Skeletal muscle cell (primary cell): Measurements from ENCODE around the gene CACNB4.
A peak's percentile ranks its signal among the peaks of the same experiment; 100 is the strongest.

Experiments
- DNase-seq: peaks from one replicate; pipeline ENCODE4 v3.0.0-alpha.2; 2010; ENCODE audit warnings: low read depth
- H3K4me3 ChIP-seq: 2 replicates; pipeline ENCODE4 v1.5.1; 2011; ENCODE audit warnings: low read depth, mild to moderate bottlenecking, control low read depth, low read length, moderate library complexity

The CACNB4 gene

DNA sequence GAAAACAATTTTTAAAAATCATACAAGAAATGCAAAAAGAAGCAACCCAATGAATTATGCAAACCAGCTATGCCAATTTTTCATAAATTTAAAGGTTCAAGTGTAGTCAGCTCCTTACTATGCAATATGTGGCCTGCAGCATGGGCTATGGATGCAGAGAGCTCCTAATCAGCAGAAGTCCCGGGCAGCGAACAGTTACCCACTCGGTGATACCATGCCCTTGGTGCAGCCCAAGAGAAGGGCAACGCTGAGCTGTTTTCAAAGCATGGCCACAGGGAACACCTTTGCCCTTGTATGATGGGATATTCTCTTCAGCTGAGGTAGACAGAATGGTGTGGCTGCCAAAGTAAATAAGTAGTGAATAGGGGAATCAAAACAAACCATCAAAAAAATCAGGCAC lies 253.4 kb downstream of the CACNB4 start:
- no peak for DNase-seq
- H3K4me3 ChIP-seq, result no peak overlapping the region

DNA sequence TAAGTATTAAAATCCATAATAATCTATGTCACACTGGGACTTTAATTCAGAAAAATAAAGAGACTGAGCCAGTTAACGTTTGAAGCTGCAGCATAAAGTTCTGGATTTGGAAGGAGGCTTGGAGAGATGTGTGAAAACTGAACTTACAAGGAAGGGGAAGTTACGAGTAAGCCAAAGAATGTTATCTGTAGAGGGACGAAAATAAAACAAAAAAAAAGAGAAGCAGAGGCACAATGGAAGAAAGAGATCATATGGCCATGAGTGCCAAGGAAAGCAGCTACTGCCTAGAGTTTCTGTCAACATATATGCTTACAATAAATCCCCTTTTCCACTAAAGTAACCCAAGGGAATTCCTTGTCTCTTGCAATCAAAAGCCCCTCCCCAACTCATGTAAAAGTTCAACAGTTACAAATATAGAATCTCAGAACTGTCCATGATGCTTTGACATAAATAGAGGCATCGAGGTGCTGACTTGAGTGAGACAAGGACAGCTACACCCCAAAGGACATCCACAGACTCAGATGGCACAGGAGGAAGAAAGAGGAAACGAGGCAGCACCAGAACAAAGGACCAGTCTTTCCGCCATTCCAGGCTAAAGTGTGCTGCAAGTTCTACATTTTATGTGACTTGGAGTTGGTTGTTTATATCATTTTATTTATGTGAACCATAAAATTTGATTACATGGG lies 254.5 kb downstream of the CACNB4 start:
- no peak overlapping the region for H3K4me3 ChIP-seq
- no peak for DNase-seq

DNA sequence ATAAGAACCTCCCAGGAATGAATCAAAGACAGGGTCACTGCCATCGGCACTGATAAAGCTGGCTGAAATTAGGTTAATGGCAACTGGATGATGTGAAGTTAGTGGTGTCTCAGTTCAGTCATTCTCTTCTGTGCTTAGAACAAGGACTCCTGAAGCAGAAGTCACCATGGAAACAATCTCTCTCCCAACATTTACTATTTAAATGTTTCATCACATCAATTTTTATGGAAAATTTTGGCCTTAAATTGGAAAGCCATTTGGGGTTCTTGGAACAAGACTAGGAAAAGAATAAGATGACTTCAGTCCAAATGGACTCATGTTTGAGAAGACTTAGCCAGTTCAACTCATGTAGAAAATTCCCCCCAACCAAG lies 255.2 kb downstream of the CACNB4 start:
- H3K4me3 ChIP-seq, result no peak overlapping the region
- DNase-seq, result no peak

DNA sequence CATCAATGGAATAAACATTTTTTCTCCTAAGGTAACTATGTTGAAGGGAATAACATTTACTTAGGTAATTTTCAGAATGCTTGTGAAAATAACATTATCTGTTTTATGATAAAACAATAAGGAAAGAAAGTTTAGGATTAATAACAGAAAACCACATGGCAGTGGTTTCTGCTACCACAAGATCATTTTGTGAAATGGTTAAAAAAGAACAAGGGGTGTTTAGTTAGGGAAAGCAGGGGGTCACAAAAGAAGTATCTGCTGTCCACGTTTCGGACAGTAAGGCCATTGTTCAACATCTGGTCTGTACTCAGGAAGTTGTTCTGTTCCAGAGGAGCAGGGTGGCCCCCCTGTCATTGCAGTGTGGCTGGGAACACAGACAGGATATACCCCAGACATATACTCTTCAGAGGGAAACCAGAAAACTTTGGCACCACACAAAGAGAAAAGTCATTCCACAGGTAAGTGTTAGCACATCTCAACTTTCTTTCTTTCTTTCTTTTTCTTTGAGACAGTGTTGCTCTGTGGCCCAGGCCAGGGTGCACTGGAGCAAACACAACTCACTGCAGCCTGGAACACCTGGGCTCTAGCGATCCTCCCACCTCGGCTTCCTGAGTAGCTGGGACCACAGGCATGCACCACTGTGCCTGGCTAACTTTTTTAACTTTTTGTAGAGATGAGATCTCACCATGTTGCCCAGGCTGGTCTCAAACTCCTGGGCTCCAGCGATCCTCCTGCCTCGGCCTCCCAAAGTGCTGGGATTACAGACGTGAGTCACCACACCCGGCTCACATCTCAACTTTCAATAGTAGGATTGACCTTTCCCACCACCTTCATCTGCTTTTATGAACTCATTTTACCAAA lies 255.8 kb downstream of the CACNB4 start:
- DNase-seq, result no peak
- no peak overlapping the region for H3K4me3 ChIP-seq

DNA sequence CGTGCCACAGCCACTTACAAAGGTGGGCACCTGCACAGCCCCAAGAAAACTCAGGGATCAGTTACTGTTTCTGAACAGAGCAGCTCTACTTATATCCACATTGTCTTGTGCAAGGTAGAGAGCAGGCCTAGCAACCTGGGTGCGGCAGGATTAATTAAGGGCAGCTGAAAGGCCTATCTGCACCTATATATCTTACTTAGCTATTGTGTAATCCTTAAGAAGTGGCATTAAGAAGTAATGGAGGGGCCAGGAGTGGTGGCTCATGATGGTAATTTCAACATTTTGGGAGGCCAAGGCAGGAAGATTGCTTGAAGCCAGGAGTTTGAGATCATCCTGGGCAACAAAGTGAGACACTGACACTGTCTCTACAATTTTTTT lies 257.8 kb downstream of the CACNB4 start:
- no peak for DNase-seq
- H3K4me3 ChIP-seq, result no peak overlapping the region

DNA sequence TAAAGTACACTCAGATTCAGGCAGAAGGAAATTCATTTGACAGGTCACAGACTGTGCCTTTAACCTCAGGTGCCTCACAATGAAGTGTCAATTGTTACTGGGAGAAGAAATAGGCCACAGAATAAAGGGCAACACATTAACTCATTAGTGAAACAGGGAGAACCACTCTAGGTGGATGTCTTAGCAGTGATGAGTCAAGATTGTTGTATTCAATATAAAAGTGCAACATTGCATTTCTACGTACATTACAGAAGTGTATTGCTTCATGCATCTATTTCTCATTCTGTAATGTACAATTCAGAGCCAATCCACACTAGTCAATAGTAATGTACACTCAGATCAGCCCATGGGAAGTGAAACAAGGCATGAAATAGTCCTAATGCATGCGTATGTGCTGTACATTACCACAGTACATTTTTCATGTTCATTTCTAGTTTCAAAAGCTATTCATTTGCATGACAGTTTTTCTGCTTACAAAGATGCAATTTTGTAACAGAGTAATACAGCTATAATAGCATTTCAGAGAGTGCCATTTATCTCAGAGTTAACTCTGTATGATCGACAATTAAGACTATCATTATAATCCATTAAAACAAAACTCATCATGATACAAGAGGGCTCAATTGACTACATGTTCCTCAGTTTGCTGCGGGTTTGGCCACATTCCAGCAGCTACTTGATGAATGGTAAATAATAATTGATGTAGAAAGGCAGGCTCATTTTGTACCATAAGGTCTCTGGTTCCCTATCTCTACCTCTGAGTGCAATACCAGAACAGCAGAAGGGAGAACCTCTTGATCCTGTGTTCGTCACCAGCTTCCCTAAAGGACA lies 258.4 kb downstream of the CACNB4 start:
- no peak for DNase-seq
- H3K4me3 ChIP-seq, result no peak overlapping the region

DNA sequence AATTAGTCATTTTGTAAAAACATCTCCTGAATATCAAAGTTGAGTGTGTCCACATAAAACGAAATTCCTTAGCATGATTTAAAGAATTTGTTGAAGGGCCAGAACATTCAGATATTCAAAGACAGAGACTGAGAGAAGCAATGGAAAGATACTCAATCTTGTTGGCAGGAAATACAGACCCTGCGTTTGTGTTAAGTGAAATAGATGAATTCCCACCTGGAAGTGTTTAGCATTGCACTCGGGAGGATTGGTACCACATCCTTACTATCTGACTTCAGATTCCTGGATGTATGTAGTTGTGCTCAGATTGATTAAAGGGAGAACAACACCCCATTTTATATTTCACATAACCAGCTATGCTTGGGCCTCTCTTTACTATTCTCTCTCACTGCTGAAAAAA lies 260.9 kb downstream of the CACNB4 start:
- no peak for DNase-seq
- H3K4me3 ChIP-seq, result no peak overlapping the region

DNA sequence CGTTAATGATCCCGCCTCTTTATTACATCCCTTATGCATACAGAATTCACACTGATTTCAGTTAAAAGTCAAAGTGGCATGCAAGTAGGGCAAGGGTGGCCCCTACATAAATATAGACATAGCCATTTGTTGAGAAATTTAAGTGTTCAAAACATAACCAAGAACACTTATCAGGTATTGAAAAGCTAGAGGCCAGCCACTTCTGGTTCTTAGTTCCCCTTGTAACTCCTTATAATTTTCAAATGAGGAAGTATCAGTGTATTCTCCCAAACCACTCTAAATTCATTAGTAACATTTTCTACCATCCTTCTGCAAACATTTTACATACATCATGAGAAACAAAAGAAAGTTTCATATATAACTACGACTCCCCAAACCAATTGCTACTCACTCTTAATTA lies 264.9 kb downstream of the CACNB4 start:
- DNase-seq, result no peak
- H3K4me3 ChIP-seq, result no peak overlapping the region

DNA sequence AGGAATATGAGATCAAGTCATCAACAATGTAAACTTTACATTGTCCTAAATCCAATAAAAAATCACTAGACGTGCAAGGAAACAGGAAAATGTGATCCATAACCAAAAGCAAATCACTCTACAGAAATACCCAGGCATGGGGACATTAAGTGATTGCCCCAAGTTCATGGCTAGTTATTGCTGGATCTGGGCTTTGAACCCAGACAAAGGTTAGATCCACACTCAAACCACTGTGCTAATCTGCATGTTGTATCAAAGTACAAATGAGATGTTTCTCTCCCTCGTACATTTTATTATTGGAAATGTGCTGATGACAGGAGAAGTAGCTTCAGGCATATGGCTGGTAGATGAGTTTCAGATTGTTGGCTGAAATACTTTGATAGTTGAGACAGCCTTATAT lies 267.9 kb downstream of the CACNB4 start:
- H3K4me3 ChIP-seq, result no peak overlapping the region
- DNase-seq, result no peak

DNA sequence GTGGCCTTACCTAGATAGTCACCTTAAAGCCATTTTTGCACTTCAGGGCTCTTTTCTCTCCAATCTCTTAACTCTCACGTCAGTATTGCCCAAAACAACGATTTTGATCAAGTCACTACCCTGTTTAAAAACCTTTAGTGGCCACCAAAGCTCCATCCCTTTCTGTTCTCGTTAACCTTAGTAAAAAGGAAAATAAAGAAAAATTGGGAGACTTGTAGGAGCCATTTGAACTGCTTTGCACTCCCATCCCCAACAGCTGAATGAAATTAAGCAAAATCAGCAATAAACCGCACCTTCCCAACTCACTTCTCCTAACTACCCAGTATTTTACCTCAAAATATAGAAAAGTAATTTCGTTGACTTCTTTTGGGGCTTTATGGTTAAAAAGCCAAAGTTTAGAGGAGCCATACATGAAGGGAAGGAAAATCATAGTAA lies 269.9 kb downstream of the CACNB4 start:
- peak overlapping the region; percentile 91 for H3K4me3 ChIP-seq
- DNase-seq, result no peak

DNA sequence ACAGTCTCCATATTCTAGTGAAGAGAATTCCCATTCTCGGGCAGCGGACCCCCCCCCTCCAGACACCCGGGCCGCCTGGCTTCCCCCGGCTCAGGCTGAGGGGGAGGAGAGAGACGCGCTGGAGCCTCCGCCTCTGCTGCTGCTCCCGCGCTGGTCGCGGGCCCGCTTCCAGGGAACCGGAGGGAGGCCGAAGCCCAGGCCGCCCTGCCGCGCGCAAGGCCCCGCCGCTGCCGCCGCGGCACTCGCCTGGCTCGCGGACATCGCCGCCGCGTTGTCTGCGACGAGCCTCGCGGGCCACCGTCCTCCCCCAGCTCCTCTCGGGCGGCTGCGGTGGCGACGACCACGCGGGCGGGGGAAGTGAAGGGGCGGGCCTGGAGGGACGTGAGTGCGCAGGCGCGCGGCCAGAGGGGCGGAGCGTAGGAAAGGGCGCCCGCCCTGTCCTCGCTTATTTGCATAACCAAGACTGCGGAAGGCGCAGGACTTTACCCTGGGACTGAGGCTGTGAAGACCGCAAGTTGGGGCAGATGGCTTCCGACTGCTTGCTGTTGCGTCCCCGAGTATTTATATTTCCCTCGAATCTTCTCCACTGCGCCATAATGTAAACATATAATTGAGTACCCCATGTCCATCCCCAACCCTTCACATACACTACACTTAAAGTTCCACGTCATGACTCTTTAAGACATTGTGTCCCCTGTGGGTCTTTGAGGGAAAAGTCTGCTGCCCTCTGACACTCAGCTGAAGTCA lies 270.5 kb downstream of the CACNB4 start, which contains the start of gene ARL5A:
ARL5A (minus strand) TSS at position 279 of the 747 bp plus-strand sequence; CDS start at position 34, 245 bp downstream.
- H3K4me3 ChIP-seq, result peak within 1 kb of the TSS; percentile 91
- peak; percentile 85 for DNase-seq

DNA sequence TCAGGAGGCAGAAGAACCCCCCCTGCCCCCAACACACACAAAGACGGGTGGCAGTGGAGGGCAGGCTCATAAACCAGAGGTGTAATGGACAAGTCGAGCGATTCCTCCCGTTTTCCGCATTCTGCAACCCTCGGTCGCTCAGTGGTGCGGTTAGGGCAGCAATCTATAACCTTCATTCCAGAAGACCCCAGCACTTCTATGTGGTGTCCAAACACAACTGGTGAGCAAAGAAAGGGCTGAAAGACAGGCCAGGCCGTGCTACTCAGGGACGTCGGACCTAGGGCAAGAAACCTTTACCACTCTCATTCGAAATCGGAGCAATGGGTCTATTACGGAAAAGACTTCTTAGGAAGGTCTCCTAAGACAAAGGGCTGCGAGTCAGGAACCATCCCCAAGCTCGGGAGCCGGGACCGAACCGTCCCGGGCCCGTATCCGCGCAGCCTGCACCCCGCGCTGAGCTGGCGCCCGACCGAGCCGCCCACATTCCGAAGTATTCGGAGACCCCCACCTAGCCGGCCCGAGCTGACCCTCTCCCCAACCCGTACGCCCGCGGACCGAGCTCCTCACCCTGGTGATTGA lies 271.2 kb downstream of the CACNB4 start:
- H3K4me3 ChIP-seq, result peak overlapping the region; percentile 91
- no peak for DNase-seq

DNA sequence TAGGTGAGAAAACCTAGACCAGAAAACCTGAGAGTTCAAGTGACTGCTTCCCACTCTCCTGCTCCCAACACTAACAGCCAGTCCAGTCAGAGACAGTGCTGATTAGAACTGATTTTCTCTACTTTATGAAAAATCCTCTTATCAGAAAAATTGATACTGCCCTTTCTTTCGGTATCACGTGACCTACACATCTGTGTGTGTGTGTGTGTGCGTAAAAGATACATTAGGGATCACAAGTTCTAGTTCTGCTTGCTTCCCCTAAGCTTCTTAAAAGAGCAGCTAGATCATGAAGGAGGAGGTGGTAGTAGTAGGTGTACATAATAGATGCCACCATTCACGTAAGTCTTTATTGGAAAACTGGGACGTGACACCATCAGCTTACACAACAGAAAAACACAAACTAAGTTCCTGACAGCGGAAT lies 272.1 kb downstream of the CACNB4 start:
- H3K4me3 ChIP-seq, result peak overlapping the region; percentile 91
- DNase-seq, result no peak

DNA sequence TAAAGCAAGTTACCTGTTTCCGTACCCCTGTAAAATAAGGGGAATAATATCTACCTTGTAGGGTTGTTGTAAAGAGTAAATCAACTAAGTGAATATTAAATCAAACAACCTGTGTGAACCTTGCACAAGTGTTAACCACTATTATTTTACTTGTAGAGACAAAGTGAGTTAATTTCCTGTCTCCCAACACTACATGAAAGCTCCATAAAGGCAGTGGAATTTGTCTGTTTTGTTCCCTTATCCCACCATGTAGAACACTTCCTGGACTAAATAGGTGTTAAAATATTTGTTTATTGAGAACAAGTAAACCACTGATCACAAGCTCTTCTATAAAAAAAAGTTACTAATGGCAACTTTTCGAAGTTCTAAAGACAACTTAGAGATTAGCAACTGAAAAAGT lies 274.0 kb downstream of the CACNB4 start:
- no peak for DNase-seq
- H3K4me3 ChIP-seq, result no peak overlapping the region

DNA sequence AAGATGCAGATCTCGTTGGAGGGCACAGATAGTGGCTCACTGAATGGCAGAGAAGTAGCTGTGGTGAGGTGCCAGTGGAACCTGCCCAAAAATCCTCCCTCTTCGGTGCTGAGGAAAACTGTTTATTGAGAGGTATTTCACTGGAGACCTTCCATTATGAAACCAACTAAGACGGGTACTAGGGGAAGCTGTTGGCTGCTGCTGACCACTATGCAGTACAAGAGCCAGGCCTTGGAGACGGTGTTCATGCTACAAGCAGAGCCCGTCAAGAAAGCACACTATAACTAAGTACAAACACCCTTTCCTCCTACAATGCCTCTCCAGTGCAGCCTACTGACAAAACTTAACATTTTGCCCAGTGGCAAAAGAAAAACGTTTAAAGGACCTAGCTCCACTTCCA lies 275.2 kb downstream of the CACNB4 start:
- no peak overlapping the region for H3K4me3 ChIP-seq
- DNase-seq, result no peak

DNA sequence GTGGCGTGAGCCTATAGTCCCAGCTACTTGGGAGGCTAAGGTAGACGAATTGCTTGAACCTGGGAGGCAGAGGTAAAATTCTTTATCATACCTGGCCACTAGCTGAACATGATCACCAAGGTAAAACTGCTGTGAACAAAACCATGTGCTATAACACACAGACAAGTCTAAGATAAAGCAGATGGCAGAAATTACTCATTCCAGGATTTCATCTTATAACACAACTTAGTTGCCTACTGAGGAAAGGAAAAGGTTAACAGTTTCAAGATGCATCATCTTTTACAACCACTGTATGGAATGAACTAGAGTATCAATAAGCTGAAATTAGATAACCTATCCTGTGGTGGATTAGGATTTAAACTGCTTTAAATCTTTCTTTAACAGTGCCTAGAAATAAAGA lies 278.9 kb downstream of the CACNB4 start:
- H3K4me3 ChIP-seq, result no peak overlapping the region
- no peak for DNase-seq

DNA sequence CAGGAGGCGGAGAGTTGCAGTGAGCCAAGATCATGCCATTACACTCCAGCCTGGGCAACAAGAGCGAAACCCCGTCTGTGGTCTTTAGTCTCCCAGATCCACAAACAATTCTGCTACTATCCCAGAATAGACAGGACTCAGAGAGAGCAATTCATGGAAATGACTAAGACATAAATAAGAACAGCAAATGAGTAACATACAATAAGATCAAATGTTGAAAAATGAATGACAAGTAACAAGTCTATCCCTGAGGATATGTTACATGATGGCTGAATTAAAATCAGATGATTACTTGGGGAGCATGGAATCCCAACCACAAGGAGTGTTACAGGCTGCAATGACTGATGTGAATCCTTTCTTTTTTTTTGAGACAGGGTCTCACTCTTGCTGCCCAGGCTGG lies 280.9 kb downstream of the CACNB4 start:
- no peak for DNase-seq

DNA sequence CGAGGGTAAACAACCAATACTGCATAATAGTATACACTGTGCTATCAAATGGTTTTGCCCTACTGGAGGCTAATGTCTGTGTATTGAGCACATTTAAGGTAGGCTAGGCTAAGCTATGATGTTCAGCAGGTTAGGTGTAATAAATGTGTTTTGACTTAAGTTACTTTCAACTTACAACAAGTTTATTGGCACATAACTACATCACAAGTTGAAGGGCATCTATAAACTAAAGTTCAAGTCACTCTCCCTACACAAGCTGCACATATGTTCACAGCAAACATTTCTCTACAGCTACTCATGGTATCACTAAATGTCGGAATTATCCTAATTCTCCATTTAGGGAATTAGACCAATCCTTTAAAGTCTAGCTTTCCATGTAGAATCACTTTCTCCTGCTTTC lies 282.0 kb downstream of the CACNB4 start:
- DNase-seq, result no peak
- no peak overlapping the region for H3K4me3 ChIP-seq

More for the DNA sequence above, 280.9 kb downstream of the CACNB4 start:
- no peak overlapping the region for H3K4me3 ChIP-seq
